HG03280 (cell line): ENCODE measurements around the gene ADCY10.
A peak's percentile ranks its signal among the peaks of the same experiment; 100 is the strongest.
"Not testable (repeated sequence)": the region's sequence is repeated elsewhere in the genome, so short reads cannot be mapped to it uniquely, and the experiment has no call there.

Source experiments
- ATAC-seq: cut with Tn5 transposase; IDR thresholded peaks from one replicate; pipeline ENCODE4 v1.9.1; 2021; ENCODE audit warnings: mild to moderate bottlenecking, moderate library complexity; ENCODE audit not compliant: unreplicated experiment

The ADCY10 gene, protein sequence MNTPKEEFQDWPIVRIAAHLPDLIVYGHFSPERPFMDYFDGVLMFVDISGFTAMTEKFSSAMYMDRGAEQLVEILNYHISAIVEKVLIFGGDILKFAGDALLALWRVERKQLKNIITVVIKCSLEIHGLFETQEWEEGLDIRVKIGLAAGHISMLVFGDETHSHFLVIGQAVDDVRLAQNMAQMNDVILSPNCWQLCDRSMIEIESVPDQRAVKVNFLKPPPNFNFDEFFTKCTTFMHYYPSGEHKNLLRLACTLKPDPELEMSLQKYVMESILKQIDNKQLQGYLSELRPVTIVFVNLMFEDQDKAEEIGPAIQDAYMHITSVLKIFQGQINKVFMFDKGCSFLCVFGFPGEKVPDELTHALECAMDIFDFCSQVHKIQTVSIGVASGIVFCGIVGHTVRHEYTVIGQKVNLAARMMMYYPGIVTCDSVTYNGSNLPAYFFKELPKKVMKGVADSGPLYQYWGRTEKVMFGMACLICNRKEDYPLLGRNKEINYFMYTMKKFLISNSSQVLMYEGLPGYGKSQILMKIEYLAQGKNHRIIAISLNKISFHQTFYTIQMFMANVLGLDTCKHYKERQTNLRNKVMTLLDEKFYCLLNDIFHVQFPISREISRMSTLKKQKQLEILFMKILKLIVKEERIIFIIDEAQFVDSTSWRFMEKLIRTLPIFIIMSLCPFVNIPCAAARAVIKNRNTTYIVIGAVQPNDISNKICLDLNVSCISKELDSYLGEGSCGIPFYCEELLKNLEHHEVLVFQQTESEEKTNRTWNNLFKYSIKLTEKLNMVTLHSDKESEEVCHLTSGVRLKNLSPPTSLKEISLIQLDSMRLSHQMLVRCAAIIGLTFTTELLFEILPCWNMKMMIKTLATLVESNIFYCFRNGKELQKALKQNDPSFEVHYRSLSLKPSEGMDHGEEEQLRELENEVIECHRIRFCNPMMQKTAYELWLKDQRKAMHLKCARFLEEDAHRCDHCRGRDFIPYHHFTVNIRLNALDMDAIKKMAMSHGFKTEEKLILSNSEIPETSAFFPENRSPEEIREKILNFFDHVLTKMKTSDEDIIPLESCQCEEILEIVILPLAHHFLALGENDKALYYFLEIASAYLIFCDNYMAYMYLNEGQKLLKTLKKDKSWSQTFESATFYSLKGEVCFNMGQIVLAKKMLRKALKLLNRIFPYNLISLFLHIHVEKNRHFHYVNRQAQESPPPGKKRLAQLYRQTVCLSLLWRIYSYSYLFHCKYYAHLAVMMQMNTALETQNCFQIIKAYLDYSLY (N-terminal part only)

GRCh38 chr1:167913895-167914496 lies at the start of gene ADCY10:
Gene ADCY10 (minus strand): TSS chr1:167914134. CDS start chr1:167905140, 8,994 bp downstream.
- ATAC-seq = no peak

- ATAC-seq = no peak
These were observed 43.8 kb upstream of the ADCY10 start for GRCh38 chr1:167957710-167958109.

- no peak for ATAC-seq
These were observed 42.0 kb upstream of the ADCY10 start for GRCh38 chr1:167955915-167956314.

DNA sequence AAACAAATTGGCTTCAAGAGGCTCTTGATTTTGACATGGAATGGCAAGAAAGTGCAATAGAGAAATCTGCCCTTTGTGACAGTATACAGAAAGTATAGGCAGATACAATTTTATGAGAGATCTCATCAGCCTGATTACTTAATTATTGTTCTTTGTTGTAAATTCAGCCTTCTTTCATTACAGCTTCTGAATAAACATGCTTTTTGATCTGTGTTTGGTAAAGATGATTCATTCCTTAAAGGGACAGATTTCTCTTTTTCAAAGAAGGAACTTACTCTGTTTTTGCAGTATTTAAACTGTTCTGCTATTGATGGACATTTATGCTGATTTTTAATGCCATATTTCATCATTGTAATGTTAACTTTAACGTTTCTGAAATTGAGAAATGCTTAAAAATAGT lies 36.6 kb upstream of the ADCY10 start:
- ATAC-seq = no peak

GRCh38 chr1:167949785-167950184 lies 35.9 kb upstream of the ADCY10 start:
- no peak for ATAC-seq

- no peak for ATAC-seq
These were observed 33.8 kb upstream of the ADCY10 start for GRCh38 chr1:167947733-167948132.

- no peak for ATAC-seq
These were observed 29.6 kb upstream of the ADCY10 start for GRCh38 chr1:167943541-167943940.

DNA sequence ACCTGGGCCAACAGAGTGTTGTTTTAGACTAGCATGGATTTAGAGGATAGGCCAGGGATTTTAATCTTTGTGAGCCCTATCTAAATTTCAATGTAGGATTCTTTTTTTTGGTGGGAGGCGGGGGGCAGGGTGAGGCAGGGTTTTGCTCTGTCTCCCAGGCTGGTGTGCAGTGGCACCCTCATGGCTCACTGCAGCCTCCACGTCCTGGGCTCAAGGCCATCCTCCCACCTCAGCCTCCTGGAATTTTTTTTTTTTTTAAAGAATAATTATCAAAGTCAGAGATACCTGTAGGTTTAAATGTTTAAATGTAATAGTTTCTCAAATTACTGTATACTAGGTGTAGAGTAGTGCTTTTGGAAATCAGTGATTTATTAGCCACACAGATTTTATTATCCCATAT lies 26.3 kb upstream of the ADCY10 start:
- no peak for ATAC-seq

- no peak for ATAC-seq
These were observed 24.2 kb upstream of the ADCY10 start for GRCh38 chr1:167938080-167938636.

GRCh38 chr1:167937709-167938010 lies 23.7 kb upstream of the ADCY10 start:
- ATAC-seq = no peak

- ATAC-seq = peak; percentile 14
These were observed 23.2 kb upstream of the ADCY10 start, which contains the start of gene MPC2 for GRCh38 chr1:167936930-167937708. Gene MPC2 (minus strand): TSS chr1:167937072. CDS start chr1:167935841, 1,231 bp downstream.

GRCh38 chr1:167936068-167936929 lies 22.4 kb upstream of the ADCY10 start, which contains the start of gene DCAF6:
Gene DCAF6 (plus strand): TSS chr1:167936683. CDS start chr1:167936912, 229 bp downstream.
- ATAC-seq = peak; percentile 78

DNA sequence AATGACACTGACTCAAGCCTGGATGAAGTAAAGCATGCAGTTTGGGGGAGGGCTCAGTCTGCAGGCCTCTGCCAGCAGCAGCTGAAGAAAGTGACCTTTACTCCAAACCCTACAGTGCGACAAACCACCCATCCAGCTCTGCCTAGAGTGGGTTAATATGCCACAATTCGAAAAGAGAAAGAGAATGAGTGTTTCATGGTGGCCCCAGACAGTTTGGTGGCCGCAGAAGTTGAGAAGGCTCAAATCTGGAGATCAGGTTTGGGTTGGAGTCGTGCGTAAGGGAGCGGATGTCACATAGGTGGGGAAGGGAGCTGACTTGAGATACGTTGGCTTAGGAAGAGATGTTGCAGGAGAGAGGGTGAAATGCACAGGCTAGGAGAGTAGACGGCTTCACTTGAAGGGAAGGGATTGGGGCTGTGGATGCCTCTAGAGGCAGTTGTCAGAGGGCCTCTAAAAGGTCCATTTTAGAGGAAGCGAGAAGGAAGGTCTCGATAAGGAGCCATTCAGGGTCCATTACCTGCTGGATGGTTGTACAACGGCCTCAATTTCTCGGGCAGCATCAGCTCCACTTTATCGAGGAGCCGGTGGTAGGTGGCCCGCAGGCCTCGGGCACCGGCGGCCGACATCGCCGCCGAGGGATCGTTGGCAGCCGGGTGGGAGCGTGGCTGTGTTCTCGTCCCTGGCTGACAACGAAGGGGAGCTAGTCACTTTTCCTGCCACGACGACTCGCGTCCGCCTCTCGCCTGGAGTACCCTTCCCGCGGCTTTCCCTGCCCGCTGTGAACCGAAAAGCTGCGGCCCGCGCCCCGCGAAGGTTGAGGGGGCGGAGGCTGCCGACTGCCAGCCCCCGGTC lies 21.5 kb upstream of the ADCY10 start:
- ATAC-seq = peak; percentile 5

DNA sequence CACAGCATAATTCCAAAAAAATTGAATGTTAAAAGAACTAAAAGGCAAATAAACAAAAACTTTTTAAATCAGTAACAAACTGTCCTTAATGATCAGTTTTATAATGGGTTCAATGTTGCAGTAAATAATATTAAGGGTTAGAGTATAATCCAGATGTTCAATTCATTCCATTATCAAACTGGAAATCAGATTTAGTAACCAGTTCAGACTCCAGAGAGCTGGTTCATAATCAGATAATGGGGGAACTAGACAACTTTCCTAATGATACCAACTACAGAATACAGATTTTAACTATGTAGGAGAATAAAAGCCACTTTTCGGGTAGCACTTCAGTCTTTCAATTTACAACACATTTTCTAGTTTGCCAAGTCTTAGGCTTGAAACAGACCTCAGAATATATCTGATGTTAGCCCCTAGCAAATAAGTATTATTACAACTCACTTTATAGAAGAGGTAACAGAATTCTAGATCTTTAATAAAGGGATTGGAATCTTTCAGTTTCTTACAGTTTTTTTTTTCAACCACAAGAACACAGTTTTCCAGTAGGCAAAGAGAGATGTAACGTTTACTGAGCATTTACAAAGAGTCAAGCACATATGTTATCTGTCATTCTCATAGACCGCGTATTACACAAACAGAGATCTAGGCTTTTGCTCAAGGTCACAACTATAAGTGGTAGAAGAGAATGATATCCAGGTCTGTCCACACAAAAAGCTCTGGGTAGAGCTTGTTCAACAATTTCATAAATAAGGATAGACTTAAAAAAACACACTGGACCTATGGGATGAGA lies 20.7 kb upstream of the ADCY10 start:
- ATAC-seq = no peak

DNA sequence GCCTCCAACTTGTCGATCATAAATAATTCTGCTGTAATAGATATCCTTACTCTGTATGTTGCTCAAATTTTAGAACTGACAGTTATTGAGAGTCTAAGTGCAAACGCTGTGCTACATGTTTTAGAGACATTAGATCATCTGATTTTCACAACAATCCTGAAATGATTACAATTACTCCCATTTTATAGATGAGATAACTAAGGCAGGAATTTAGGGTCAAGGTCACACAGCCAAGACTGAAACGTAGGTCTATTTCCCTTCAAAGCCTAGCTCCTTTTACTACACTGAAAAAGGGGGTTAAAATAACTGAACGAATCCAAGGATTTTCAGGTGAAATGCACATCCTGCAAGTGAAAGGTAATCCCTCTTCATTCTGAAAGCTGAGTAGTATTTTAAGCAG lies 19.9 kb upstream of the ADCY10 start:
- ATAC-seq = no peak

- ATAC-seq = no peak
These were observed 15.8 kb upstream of the ADCY10 start for GRCh38 chr1:167929725-167930124.

GRCh38 chr1:167928919-167929318 lies 15.0 kb upstream of the ADCY10 start:
- not testable (repeated sequence) for ATAC-seq
